Ovary (tissue), 3 donors: ENCODE measurements around the gene DESI1.
A peak's percentile ranks its signal among the peaks of the same experiment; 100 is the strongest.

Experiments used
- EP300 ChIP-seq: sonication (generic); formaldehyde crosslinking; IDR thresholded peaks from one replicate; pipeline ENCODE4 v1.6.1; 2017; ENCODE audit warnings: antibody characterized with exemption
- POLR2A ChIP-seq: fragments of 450-650 bp; IDR thresholded peaks from one replicate; pipeline ENCODE4 v1.6.1; 2017; ENCODE audit warnings: antibody characterized with exemption, mild to moderate bottlenecking, moderate library complexity
- TF ChIP-seq, protein P1 (sequence below), 3 donors: fragments of 450-650 bp in 2 of 3; fragments of 200-600 bp in 1 of 3; IDR thresholded peaks; one replicate each; pipeline versions ENCODE4 v1.5.1 to v1.8.0; 2016 to 2022; ENCODE audit warnings: antibody characterized with exemption in 3 of 3, mild to moderate bottlenecking in 1 of 3
- donor health status: DM: no; HTN: no; CAD: no.

DNA sequence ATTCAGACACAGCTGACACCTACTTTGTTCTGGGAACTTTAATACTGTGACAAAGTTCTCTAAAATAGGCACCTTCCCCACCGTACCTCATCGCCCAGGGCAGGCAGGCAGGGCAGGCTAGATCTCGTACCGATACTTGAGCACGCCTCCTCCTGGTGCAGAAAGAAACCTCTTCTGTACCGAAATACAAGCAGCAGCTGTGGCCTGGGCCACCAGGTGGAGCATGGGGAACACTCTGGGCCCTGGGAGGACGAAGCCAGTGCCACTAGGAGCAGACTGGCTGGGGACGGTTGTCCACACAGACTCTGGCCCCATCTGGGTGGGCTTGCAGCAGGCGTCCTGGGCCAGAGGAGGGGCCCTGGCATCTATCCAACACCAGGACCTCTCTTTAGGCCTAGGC lies 44.0 kb downstream of the DESI1 start:
- TF ChIP-seq, protein P1, sequence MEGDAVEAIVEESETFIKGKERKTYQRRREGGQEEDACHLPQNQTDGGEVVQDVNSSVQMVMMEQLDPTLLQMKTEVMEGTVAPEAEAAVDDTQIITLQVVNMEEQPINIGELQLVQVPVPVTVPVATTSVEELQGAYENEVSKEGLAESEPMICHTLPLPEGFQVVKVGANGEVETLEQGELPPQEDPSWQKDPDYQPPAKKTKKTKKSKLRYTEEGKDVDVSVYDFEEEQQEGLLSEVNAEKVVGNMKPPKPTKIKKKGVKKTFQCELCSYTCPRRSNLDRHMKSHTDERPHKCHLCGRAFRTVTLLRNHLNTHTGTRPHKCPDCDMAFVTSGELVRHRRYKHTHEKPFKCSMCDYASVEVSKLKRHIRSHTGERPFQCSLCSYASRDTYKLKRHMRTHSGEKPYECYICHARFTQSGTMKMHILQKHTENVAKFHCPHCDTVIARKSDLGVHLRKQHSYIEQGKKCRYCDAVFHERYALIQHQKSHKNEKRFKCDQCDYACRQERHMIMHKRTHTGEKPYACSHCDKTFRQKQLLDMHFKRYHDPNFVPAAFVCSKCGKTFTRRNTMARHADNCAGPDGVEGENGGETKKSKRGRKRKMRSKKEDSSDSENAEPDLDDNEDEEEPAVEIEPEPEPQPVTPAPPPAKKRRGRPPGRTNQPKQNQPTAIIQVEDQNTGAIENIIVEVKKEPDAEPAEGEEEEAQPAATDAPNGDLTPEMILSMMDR (IDR thresholded peaks at IDR 0.05) = peak; percentile 15 to 64 (median 64)
- TF ChIP-seq POLR2A = no peak
- no peak for TF ChIP-seq EP300
